ENCODE data around the gene UBQLN3. TPM values are rescaled to one million over a fixed set of nuclear protein-coding genes. Genes with fewer than 3 reads are reported as not detected.

The UBQLN3 gene
- total and polyA plus RNA-seq, 2 experiments from 2014 or later: not detected

GRCh38 chr11:5527716-5528115, 18.0 kb upstream of the UBQLN3 start:
- no peaks in the 10 kb centered on the region for H3K36me3 ChIP-seq (ENCODE audit: insufficient read depth)
- Mint-ChIP-seq H3K4me1 (peaks cover 13% of the 10 kb centered on the region), H3K36me3 (ENCODE audit: low read depth) (no peaks in the 10 kb centered on the region), H3K4me3 (no peak overlapping the region), H3K27ac (no peak overlapping the region), H3K27me3 (ENCODE audit: insufficient read depth, low read depth, poor library complexity) (peaks cover 8% of the 10 kb centered on the region), H3K9me3 (peaks cover 2% of the 10 kb centered on the region; the same call in 1 of the 3 replicates)
- H3K4me1 ChIP-seq (ENCODE audit: insufficient read depth): no peaks in the 10 kb centered on the region; the same call in 1 of the 2 replicates
- no peak for TF ChIP-seq ZNF114 (CRISPR knock-in tag; IDR thresholded peaks at IDR 0.05)
- TF ChIP-seq ETS1 (IDR thresholded peaks at IDR 0.05): no peak
- no peak for TF ChIP-seq JUNB (IDR thresholded peaks at IDR 0.05; ENCODE audit: unreplicated experiment)
- TF ChIP-seq NANOG (IDR thresholded peaks at IDR 0.05; ENCODE audit: borderline replicate concordance): no peak
- TF ChIP-seq ZNF462 (CRISPR knock-in tag; IDR thresholded peaks at IDR 0.05): no peak
- TF ChIP-seq CREB1 (CRISPR knock-in tag; IDR thresholded peaks at IDR 0.05; ENCODE audit: low read depth): no peak
- no peak for TF ChIP-seq POLR2AphosphoS5 (IDR thresholded peaks at IDR 0.05; ENCODE audit: low read depth)
- TF ChIP-seq CTCF (conservative IDR thresholded peaks at IDR 0.05; ENCODE audit: low read depth in 2 of 2): no peak
- no peak for TF ChIP-seq EZH2phosphoT487 (IDR thresholded peaks at IDR 0.05; ENCODE audit: unreplicated experiment)
- no peak for TF ChIP-seq REST (IDR thresholded peaks at IDR 0.05; ENCODE audit: unreplicated experiment)
- TF ChIP-seq STAT1 (IDR thresholded peaks at IDR 0.05; ENCODE audit: unreplicated experiment): no peak
- no peak for TF ChIP-seq EZH2 (IDR thresholded peaks at IDR 0.05; ENCODE audit: low read depth, unreplicated experiment)
- TF ChIP-seq ZNF331 (CRISPR knock-in tag; IDR thresholded peaks at IDR 0.05; ENCODE audit: low read depth): no peak
- ATAC-seq (no peak), DNase-seq (ENCODE audit: low spot score) (no peak)
- no peak overlapping the region for H3K27ac ChIP-seq (ENCODE audit: low read depth)
- H3F3A ChIP-seq (replicated peaks; ENCODE audit: low read depth): no peaks in the 10 kb centered on the region
- no peaks in the 10 kb centered on the region for H3K27me3 ChIP-seq (ENCODE audit: insufficient read depth)
- H3K9me2 ChIP-seq (ENCODE audit: insufficient read depth): 0 out of 2 replicates have a peak, but pooled peaks cover 8% of the 10 kb centered on the region
- no peak overlapping the region for H2AFZ ChIP-seq
- no peaks in the 10 kb centered on the region; the same call in 1 of the 2 replicates for H4K20me1 ChIP-seq (replicated peaks; ENCODE audit: insufficient read depth)
- no peaks in the 10 kb centered on the region for H3K79me2 ChIP-seq (replicated peaks; ENCODE audit: insufficient read depth)
- H3K4me2 ChIP-seq: no peak overlapping the region
- no peak overlapping the region for H3K4me3 ChIP-seq
